Stimulated activated CD4-positive, alpha-beta T cell treated with anti-CD3 and anti-CD28 coated beads, Interleukin-15, amount 100 ng/mL, for 1 hour (primary cell): ENCODE data around the gene MYG1.

ENCODE experiments used
- DNase-seq, 2 donors: peaks; one replicate each; pipeline ENCODE4 v3.0.0-alpha.2; 2020; ENCODE audit warnings: low read depth in 1 of 2, low spot score in 1 of 2

MYG1 gene

DNA sequence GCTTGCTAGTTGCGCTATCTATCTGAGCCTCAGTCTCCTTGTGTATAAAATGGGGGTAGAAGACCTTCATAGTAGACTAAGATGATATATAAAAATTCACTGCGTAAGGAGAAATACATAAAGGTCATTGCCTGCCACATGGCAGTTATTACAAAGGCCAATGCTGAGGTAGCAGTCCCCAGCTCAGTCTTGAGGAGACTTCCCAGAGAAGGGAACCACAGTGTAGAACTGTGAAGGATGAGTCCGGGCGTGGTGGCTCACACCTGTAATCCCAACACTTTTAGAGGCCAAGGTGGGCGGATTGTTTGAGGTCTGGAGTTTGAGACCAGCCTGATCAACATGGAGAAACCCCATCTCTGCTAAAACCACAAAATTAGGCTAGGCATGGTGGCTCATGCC lies 53.8 kb downstream of the MYG1 start:
- DNase-seq, result no peak

DNA sequence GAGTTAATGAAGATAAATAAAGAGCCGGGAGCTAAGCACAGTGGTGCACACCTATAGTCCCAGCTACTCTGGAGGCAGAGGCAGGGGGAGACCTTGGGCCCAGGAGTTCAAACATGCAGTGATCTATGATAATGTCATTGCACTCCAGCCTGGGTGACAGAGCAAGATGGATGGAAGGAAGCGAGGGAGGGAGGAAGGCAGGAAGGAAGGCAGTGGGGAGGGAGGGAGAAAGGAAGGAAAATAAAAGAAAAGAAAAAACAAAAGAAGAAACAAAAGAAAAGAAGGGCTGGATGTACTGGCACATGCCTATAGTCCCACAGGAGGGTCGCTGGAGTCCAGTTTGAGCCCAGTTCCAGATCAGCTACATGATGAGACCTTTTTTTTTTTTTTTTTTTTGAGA lies 55.6 kb downstream of the MYG1 start:
- DNase-seq, result no peak
